ENCODE measurements around the gene FRMD4B. TPM values are rescaled to one million over a fixed set of nuclear protein-coding genes. Genes with fewer than 3 reads are reported as not detected.

Gene FRMD4B
- total and polyA plus RNA-seq, 4 donors, result 16.6 to 96.4 (median 39.0) TPM

DNA sequence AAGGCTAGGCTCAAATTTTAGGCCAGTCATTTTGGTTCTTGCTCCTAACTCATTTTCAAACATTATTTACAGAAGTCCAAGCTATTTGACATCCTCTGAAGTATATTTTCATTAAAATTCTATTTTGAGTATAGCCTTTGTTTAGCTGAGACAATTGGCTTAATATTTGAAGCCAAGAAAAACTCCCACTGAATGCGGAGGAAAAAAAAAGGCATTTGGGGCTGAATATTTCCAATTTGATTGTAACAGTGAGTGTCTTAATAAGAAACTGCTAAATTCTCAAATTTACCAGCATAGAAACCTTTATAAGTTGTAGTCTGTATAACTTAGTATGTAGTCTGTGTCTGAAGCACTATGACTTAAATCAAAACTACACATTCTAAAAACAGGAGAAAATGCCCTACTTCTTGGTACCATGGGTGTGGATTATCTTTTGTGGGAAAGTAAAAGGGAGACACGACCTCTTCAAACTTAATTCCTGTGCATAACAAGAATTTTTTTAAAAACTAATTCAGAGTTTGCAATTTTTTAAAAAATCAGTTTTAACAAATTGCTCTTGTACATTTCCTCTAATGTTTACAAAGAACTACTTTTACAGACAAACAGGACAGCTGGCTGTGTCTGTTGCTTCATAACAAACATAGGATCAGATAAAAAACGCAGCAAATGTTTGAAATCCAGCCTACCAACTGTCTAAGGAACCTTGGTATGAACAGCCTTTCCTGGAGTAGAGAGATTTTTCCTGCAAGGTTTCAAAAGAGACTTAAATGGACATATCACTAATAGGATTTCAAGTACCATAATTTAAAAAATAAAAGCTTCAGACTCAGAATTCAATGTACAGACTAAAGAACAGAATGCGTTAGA, 210.8 kb downstream of the FRMD4B start:
- H3K27me3 ChIP-seq (ENCODE audit: control insufficient read depth in 3 of 3, insufficient read depth in 3 of 3, low read length in 2 of 3), result no peaks in the 10 kb centered on the region
- TF ChIP-seq, protein P1, sequence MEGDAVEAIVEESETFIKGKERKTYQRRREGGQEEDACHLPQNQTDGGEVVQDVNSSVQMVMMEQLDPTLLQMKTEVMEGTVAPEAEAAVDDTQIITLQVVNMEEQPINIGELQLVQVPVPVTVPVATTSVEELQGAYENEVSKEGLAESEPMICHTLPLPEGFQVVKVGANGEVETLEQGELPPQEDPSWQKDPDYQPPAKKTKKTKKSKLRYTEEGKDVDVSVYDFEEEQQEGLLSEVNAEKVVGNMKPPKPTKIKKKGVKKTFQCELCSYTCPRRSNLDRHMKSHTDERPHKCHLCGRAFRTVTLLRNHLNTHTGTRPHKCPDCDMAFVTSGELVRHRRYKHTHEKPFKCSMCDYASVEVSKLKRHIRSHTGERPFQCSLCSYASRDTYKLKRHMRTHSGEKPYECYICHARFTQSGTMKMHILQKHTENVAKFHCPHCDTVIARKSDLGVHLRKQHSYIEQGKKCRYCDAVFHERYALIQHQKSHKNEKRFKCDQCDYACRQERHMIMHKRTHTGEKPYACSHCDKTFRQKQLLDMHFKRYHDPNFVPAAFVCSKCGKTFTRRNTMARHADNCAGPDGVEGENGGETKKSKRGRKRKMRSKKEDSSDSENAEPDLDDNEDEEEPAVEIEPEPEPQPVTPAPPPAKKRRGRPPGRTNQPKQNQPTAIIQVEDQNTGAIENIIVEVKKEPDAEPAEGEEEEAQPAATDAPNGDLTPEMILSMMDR (IDR thresholded peaks at IDR 0.05; ENCODE audit: control extremely low read depth, extremely low read depth), result no peak
- no peak overlapping the region for H3K9ac ChIP-seq (ENCODE audit: insufficient read depth in 1 of 2, low read length in 2 of 2)
- H3K4me3 ChIP-seq, result no peak overlapping the region
- peak overlapping the region in 1 of 2 donors; percentile 33 for H3K27ac ChIP-seq (ENCODE audit: low read depth in 1 of 2, low read length in 1 of 2)
- DNase-seq (peak in 2 of 3 donors; percentile 71 to 77), ATAC-seq (ENCODE audit: insufficient read depth, low FRiP score) (no peak)
- peaks cover 0 to 2% (median 0%) of the 10 kb centered on the region in 4 donors for H3K9me3 ChIP-seq (ENCODE audit: control insufficient read depth in 4 of 4, insufficient read depth in 3 of 4, low read length in 3 of 4)
- H3K36me3 ChIP-seq (ENCODE audit: control insufficient read depth in 4 of 4, insufficient read depth in 4 of 4, low read length in 4 of 4), result peaks cover 2 to 28% (median 16%) of the 10 kb centered on the region in 4 donors
- 66 to 75% methylated on average over 4 of the region's 4 CpGs for WGBS, 2 donors
- H3K4me1 ChIP-seq (ENCODE audit: control insufficient read depth in 5 of 5, insufficient read depth in 5 of 5, low read length in 5 of 5), result peaks cover 3 to 8% (median 7%) of the 10 kb centered on the region in 5 donors

DNA sequence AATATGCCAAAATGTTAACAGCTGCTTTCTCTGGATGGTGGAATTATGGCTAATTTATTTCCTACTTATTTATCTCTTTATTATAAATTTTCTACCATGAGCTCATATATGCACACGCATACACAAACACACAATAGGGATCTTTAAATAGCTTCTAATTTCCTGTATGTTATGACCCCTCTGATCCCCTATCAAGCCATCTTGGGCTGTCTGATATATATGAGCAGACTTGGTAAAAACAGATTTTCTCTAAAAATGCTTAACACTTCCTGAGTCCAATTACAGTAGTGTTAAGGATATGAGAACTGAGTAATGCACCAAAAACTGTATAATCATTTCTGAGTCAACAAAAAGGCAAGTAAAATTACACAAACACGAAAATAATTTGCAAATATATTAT, 211.4 kb downstream of the FRMD4B start:
- WGBS, 2 donors, result 62 to 82% methylated on average over 2 of the region's 2 CpGs
- no peak overlapping the region for H3K27ac ChIP-seq (ENCODE audit: low read depth in 1 of 2, low read length in 1 of 2)
- no peak for ATAC-seq (ENCODE audit: insufficient read depth, low FRiP score)

DNA sequence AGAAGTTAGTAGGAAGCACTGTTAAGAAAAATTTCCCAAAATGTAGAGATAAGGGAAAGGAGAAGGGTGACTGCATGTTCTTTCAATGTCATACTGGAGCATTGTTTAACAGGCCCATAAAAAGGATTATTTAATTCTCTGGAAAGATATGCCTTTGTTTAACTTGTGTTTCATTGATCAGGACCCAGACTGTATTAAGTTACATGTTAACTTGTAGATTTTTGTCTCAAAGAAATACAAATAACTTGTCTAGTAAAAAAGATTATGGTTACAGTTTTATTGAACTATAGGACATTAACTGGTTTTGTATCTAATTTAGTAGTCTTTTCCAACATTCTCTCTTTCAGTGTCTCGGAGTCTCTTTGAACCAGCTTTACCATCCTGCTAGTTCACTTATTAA, 213.8 kb downstream of the FRMD4B start:
- ATAC-seq (ENCODE audit: insufficient read depth, low FRiP score) (no peak), DNase-seq (no peak)
- H3K4me3 ChIP-seq, result no peak overlapping the region
- 97% methylated on average over 1 of the region's 1 CpG for WGBS, 2 donors
- H3K9me3 ChIP-seq (ENCODE audit: control insufficient read depth in 4 of 4, insufficient read depth in 3 of 4, low read length in 3 of 4), result no peaks in the 10 kb centered on the region
- H3K9ac ChIP-seq (ENCODE audit: insufficient read depth in 1 of 2, low read length in 2 of 2), result no peak overlapping the region
- peaks cover 2 to 24% (median 9%) of the 10 kb centered on the region in 4 donors for H3K36me3 ChIP-seq (ENCODE audit: control insufficient read depth in 4 of 4, insufficient read depth in 4 of 4, low read length in 4 of 4)
- no peak overlapping the region for H3K27ac ChIP-seq (ENCODE audit: low read depth in 1 of 2, low read length in 1 of 2)
- no peaks in the 10 kb centered on the region for H3K27me3 ChIP-seq (ENCODE audit: control insufficient read depth in 3 of 3, insufficient read depth in 3 of 3, low read length in 2 of 3)
- peaks cover 0 to 8% (median 0%) of the 10 kb centered on the region in 5 donors for H3K4me1 ChIP-seq (ENCODE audit: control insufficient read depth in 5 of 5, insufficient read depth in 5 of 5, low read length in 5 of 5)
- TF ChIP-seq, protein P1 (IDR thresholded peaks at IDR 0.05; ENCODE audit: control extremely low read depth, extremely low read depth), result no peak

More for the DNA sequence above, 211.4 kb downstream of the FRMD4B start:
- H3K4me1 ChIP-seq (ENCODE audit: control insufficient read depth in 5 of 5, insufficient read depth in 5 of 5, low read length in 5 of 5), result peaks cover 3 to 8% (median 7%) of the 10 kb centered on the region in 5 donors
- H3K9me3 ChIP-seq (ENCODE audit: control insufficient read depth in 4 of 4, insufficient read depth in 3 of 4, low read length in 3 of 4), result peaks cover 0 to 2% (median 0%) of the 10 kb centered on the region in 4 donors
- H3K36me3 ChIP-seq (ENCODE audit: control insufficient read depth in 4 of 4, insufficient read depth in 4 of 4, low read length in 4 of 4), result peaks cover 2 to 29% (median 15%) of the 10 kb centered on the region in 4 donors
- no peak overlapping the region for H3K4me3 ChIP-seq
- no peak for DNase-seq
- TF ChIP-seq, protein P1 (IDR thresholded peaks at IDR 0.05; ENCODE audit: control extremely low read depth, extremely low read depth), result no peak
- no peaks in the 10 kb centered on the region for H3K27me3 ChIP-seq (ENCODE audit: control insufficient read depth in 3 of 3, insufficient read depth in 3 of 3, low read length in 2 of 3)
- H3K9ac ChIP-seq (ENCODE audit: insufficient read depth in 1 of 2, low read length in 2 of 2), result no peak overlapping the region
